SK-N-SH treated with all-trans-retinoic acid at 6 μM for 48 hours (cell line): ENCODE measurements around the gene L3MBTL1.

Experiments
- BACH2 ChIP-seq: fragments of 250-450 bp; sonication (Bioruptor Pico); IDR thresholded peaks from 2 replicates; pipeline ENCODE4 v1.9.0; 2021; ENCODE audit warnings: mild to moderate bottlenecking, borderline replicate concordance
- ISL1 ChIP-seq: fragments of 250-450 bp; sonication (Bioruptor Pico); IDR thresholded peaks from 2 replicates; pipeline ENCODE4 v2.1.2; 2022; ENCODE audit warnings: mild to moderate bottlenecking, moderate library complexity
- TF ChIP-seq, protein P1 (sequence below): fragments of 250-450 bp; sonication (Bioruptor Pico); IDR thresholded peaks from 2 replicates; pipeline ENCODE4 v1.5.1; 2020; ENCODE audit warnings: low read depth, mild to moderate bottlenecking, moderate library complexity

DNA sequence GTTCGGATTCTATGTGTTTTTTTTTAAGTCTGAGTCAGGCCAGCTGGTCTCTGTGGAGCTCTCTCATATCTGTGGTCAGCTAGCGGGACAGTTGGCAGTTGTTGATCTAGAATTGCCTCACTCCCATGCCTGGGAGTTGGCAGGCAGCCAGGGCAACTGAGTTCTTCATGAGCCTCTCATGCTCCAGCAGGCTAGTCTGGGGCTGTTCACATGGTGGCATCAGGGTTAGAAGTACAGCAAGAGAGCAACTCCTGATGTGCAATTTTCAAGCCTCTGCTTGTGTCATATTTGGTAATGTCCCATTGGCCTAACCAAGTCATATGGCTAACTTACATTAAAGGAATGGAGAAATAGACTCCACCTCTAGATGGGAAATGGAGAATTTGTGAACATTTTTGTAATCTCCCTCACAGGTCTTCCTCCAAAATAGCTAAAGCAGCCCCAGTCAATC, 76.5 kb downstream of the L3MBTL1 start:
- no peak for TF ChIP-seq ISL1
- TF ChIP-seq, protein P1, sequence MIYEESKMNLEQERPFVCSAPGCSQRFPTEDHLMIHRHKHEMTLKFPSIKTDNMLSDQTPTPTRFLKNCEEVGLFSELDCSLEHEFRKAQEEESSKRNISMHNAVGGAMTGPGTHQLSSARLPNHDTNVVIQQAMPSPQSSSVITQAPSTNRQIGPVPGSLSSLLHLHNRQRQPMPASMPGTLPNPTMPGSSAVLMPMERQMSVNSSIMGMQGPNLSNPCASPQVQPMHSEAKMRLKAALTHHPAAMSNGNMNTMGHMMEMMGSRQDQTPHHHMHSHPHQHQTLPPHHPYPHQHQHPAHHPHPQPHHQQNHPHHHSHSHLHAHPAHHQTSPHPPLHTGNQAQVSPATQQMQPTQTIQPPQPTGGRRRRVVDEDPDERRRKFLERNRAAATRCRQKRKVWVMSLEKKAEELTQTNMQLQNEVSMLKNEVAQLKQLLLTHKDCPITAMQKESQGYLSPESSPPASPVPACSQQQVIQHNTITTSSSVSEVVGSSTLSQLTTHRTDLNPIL: no peak
- TF ChIP-seq BACH2 (CRISPR knock-in tag): no peak
